Pons (tissue), 1 donor: ENCODE measurements around the gene TRPM2.

ENCODE experiments used
- DNase-seq: peaks from one replicate; pipeline ENCODE4 v3.0.0-alpha.2; 2016; ENCODE audit warnings: low spot score

The TRPM2 gene

DNA sequence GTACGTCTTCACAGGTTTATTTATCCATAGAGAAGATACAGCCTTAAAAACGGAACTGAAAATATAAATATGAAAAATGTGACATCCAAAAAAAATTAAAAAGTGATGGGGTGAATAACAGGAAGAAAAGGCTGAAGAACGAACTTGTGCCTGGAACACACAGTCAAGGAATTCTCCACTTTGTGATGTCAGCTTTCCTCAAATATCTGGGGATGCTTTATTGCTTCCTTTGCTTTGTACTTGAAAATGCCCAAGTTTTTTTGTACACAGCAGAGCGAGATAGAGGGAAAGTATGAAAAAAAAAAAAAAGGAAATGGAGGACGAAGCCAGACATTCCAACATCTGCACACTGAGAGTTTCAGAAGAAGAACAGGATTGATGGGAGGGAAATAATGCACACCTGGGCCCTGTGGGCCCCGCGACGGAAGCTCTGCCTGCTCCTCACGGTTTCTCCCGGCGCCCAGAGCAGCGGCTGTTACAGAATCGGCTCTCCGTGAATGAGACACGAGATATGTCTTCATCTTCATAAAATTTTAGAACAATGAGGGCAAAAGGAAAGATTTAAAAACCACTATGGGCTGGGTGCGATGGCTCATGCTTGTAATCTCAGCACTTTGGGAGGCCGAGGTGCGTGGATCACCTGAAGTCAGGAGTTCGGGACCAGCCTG lies 91.9 kb downstream of the TRPM2 start:
- no peak for DNase-seq

DNA sequence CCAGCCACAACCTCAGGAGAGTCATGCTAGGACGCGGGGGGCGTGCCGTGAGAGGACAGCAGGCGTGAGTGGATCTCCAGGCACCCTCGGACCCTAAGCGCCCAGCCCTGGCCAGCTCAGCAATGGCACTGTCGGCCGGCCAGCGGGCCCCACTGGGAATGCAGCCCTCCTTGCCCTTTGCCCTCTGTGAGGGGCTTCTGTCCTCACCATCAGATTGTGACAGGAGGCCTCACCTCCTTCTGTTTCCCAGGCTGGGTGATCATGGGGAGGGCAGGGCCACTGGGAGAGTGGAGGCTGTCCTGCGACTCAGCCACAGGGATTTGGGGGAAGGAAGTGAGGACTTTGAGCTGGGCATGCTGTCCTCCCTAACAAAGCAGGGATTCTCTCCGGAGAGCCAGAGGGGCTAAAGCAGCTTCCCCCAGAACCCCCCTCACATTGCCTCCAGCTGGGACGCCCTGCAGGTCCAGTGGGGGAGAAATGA lies 95.3 kb downstream of the TRPM2 start:
- DNase-seq, result no peak

DNA sequence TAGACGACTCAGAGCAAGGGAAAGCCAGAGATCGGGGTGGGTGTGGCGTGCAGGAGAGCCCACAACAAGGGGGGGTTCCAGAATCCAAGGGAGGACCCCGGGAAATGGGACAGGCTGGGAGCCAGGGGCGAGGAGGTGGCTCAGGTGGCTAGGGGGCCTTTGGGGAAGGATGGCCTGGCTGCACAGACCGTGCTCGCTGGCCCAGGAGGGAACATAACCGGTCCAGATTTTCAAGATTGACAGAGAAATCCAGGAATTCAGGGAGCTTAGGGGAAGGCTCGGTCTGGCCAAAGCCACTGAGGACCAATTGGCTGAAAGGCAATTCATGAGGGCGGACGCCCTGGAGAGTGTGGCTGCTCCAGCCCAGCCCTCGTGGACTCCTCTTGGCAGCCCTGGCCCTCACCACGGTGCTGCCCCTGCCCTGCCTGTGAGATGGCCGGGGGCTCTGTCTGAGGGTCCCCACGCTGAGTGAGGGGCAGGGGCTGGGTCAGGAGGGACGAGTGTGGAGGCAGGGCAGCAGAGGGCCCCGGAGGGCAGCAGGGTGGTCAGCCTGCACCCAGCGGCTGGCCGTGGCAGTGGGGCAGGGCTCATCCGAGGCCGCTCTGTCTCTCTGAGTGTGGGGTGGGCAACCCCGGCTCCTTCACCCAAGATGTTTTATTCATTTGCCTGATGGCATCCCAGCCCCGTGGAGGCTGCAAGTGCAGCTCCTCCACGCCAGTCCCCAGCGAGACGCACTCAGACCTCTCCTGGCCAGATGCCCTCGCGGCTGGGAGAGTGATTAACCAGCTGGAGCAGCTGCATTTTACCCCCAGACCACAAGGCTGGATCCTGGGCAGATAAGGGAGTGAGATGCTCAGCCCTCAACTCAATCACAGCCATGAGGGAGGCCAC lies 96.3 kb downstream of the TRPM2 start:
- DNase-seq, result no peak

DNA sequence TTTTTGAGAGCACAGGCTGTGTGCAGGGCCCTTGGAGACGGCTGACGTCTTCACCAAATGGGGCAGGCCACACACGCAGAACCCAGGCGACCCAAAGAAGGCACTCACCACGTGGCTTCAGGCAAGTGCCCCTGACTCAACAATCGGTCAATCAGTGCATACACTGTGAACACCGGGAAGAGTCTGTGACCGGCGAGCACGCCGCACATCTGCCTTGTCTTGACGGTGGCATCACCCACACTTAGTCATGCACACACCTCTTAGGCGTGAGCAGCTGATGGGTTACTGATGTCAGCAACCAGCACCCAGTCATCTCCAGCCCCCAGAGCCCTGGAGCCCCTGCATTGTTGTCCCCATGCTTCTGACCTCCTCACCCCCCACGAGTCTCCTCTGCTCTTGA lies 97.0 kb downstream of the TRPM2 start:
- no peak for DNase-seq

DNA sequence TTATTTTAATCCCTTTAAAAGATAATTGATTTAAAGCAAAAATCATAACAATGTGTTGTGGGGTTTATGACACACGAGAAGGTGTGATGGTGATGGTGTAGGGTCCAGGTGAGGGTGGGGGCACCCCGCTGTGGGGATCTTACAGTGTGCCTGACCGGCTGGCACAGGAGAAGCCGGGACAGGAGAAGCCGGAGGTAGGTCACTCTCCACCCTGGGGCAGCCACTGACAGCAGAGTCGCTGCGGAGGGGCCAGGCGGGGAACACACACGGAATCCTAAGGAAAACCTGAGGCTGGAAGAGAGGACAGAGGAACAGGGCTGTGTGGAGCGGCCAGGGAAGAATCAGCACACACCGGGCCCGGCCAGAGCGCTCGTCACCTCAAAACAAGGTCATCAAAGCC lies 97.6 kb downstream of the TRPM2 start:
- no peak for DNase-seq

DNA sequence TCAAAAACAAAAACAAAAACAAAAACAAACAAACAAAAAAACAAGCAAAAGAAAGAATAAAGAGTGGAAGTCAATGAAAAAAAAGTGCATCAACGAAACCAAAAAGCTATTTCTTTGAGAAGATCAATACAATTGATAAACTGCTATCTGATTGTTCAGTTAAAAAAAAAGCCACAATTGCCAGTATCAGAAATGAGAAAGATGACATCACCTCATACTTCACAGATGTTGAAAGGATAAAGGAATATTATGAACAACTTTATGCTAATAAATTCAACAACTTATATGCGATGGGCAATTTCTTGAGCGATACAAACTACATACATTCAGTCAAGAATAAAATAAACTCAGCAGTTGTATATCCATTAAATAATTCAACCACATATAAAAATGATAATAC lies 99.7 kb downstream of the TRPM2 start:
- DNase-seq, result no peak

DNA sequence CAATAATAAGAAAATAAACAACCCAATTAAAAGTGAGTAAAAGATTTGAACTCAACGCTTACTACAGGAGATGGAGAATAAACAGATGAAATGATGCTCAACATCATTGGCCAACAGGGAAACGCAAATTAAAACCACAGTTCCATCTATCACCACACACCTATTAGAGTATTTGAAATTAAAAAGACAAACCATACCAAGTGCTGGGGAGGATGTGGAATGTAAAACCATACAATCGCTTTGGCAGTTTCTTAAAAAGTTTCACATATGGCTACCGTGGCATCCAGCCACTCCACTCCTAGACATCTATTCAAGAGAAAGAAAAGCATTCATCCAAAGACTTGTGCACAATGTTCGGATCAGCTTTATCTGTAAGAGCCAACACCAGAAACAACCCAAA lies 100.6 kb downstream of the TRPM2 start:
- no peak for DNase-seq

DNA sequence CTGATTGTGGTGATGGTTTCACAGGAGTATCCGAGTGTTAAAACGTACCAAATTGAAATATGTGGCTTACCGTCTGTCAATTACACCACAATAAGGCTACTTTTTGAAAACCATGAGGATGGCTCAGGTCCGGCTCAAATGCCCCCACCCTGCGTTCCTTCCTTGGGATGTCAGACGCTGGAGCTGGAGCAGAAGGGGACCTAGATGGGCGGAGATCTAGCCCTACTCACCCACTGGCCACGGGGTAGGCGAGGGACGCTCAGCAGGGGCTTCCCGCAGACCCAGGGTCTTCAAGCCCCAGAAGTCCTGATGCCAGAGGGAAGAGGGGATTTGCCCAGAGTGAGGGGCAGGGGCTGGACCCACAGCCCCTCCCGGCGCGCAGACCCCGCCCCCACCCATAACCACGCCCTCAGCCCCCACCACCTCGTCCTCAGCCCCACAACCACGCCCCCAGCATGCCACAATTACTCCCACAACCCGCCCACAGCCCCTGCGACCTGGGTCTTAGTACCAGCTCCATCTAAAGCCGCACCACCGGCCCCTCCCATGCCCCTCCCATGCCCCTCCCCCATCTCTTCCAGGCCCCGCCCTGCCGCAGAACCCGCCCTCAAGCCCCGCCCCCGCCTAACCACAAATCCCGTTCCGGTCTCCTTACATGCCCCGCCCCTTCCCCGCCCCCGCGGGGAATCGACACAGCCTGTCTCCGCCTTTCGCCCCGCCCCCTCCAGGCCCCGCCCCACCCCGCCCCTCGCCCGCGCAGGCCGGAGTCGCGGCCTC lies 101.5 kb downstream of the TRPM2 start, which contains the start of gene LRRC3:
Gene LRRC3, plus strand, starts transcription at position 764 of the 777 bp plus-strand sequence. CDS start 1,135 bp downstream, outside the sequence.
- no peak for DNase-seq

DNA sequence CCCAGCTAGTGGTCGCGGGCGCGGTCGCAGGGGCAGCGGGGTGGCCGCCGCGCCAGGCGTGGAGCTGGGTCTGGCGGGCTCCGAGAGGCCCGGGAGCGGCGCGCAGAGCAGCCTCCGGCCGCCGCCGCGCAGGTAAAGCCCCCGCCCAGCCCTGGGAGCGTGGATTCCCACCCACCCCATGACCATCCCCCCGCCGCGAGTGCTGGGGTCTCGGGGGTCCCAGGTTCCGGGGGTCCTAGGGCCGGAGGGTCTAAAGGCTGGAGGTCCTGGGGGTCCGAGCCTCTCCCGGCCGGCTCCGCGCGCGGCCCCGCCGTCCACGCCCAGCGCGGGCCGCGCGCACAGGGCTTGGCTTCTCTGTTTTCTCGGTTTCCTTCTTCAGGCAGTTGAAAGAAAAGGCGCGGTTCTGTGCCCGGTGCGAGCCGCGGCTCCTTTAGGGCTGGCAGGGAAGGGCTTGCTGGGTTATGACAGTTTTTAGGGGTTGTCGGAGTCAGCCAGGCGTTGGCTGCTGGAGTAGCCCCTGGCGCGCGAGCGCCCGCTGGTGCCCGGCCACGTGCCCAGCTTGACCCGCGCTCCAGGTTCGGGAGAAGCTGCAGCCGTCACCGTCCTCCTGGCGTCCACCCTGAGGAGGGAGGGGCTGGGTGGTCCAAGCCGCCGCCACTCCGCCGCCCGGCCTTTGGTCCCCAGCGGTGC lies 102.2 kb downstream of the TRPM2 start:
- DNase-seq, result no peak

DNA sequence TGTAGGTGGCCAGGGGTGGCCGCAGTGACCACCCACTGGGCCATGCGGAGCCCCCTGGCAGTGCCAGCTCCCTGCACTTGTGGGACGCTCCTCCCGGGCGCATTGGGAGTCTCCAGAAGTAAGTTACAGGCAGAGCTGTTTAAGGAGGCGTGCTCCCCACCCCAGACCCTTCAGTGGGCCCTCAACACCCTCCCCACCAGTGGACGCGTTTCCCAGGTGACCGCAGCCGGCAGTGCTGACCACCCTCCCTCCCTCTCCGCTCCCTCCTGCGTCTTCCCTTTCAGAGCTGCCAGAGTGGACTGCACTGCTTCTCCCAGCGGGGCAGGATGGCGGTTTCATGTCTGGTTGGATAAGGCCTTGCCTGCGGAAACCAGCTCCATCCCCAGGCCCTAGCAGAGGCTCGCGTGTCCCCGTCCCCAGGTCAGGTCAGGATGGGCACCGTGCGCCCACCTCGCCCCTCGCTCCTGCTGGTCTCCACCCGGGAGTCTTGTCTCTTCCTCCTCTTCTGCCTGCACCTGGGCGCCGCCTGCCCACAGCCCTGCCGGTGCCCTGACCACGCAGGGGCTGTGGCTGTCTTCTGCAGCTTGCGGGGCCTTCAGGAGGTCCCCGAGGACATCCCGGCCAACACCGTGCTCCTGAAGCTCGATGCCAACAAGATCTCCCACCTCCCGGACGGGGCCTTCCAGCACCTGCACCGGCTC lies 102.9 kb downstream of the TRPM2 start:
- DNase-seq, result no peak

DNA sequence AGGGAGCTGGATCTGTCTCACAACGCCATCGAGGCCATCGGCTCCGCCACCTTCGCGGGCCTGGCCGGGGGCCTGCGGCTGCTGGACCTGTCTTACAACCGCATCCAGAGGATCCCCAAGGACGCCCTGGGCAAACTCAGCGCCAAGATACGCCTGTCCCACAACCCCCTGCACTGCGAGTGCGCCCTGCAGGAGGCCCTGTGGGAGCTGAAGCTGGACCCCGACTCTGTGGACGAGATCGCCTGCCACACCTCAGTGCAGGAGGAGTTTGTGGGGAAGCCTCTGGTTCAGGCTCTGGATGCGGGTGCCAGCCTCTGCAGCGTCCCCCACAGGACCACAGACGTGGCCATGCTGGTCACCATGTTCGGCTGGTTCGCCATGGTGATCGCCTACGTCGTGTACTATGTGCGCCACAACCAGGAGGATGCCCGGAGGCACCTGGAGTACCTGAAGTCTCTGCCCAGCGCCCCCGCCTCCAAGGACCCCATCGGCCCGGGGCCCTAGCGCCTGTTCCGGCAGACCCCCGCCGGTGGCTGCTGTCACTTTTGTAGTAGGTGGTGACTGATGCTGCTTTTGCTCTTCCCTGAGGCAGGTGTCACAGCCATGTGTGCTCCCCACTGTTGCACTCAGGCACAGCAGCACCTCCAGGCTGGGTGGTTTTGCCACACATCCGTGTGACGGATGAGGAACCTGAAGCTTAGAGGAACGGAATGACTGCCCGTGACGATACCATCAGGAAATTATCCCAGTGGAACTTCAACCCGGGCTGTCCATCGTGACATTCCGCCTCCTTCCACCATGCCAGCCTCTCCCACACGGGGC lies 103.7 kb downstream of the TRPM2 start:
- no peak for DNase-seq

DNA sequence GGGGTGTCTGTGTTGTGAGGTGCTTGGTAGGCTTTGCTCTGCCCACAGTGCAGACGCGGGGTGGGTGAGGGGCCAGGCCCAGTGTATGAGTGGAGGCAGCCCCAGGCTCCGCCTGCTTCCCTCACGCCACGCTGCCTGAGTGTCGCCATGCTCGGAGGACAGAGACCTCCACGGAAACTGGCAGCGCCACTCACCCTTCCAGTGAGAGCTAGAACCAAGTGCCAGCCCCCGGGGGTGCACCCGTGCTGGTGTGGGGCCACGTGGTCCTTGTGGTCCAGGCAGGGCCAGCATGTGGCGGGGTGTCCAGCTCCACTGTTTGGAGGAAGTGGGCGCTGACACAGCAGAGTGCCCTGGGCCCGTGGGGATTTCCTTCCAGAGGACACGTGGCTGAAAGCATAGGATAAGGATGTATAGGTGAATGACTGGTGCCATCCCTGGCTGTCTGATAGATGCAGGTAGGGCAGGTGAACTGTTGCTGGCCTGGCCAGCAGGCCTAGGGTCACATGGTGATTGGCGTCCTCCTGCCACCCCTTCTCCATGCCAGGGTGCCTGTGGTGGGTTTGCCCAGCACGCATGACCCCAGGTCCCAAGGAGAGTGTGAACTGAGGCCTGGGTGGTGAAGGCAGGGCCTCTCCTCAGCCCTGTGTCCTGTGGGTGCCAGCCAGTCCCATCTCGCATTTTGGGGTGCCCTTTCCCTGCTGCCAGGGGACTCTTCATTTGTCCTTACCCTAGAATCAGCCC lies 105.7 kb downstream of the TRPM2 start:
- DNase-seq, result no peak

DNA sequence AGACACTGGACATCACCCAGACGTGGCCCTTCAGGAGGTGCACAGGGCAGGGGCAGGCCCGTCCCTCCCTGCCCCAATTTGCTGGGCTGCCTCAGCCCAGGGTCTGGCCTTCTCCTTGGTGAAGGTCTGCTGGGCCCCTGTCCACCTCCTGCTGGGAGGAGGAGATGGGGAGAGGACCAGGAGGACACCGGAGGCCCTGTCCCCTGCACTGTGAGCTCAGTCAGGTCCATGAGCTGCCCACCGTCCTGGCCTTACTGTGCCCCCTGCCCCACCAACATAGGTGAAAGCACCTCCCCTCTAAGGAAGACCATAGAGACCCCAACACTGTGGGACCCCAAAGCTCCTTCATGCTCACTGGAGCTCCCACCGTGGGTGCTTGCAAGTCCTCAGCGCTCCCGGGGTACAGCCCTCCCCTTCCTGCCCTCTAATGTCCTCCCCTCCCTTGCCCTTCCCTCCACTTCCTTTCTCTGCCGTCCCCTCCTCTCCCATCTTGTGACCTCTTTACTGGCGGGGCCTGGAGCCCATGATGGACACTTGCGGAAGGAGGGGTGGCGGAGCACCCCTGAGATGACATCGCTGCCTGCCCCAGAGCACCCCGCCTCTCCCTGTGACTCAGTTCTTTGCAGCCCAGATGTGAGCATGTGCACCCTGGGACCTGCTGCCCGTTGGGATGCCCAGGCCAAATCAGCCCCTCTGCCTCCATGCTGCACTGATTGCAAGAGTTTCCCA lies 106.5 kb downstream of the TRPM2 start:
- DNase-seq, result no peak

DNA sequence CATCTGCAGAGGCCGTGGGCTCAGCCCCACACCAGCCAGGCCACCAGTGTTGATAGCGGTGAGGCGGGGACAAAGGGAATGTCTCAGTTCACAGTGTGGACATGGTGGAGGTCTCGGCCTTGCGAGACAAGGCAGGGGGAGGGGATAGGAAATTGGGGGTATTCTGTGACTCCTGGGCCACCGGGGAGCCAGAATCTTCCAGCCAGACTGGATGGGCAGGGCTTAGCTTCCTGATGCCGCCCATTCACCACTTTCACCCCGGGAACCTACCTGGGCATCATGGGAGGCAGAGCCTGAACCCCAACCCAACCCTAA lies 107.0 kb downstream of the TRPM2 start:
- no peak for DNase-seq

DNA sequence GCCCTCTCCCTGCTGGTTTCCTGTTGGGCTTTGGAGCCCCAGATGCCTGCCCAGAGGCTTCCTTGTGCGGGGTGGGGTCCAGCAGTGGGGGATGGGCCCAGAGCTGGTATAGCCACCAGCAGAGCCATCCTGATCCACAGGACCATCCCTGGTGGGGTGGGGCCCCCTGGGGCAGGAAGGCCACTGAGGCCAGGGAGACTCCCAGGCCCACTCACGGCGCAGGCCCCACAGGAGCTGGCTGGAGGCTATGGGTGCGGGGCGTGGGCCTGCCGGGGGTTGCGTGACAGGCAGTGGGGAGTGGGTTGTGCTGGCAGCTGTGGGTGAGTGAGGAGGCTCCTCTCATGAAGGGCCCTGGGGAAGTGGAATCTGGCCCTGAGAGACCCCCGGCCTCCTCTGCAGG lies 107.6 kb downstream of the TRPM2 start:
- DNase-seq, result no peak

DNA sequence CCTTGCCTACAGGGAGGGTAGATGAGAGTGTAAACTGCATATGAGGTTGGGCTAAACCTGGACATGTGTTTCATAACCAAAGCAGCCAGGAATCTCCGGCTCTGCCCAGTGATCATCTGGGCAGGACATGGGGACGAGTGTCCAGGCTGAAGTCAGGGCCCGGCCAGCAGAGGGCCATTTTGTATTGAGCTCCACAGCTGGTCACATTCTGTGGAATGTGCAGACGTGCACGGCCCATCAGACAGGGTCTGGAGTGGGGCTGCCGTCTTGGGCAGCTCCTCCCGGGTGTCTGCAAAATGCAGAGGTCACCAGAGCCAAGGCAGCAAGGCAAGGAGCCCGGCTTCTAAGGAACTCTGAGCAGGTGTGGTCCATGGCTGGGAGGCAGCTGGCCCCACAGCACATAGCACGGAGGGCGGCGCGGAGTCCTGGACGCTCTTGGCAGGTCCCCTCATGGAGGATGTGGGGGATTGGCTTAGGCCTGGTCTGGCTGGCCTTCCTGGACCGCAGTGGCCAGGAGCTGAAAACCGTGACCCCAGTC lies 108.1 kb downstream of the TRPM2 start:
- no peak for DNase-seq

DNA sequence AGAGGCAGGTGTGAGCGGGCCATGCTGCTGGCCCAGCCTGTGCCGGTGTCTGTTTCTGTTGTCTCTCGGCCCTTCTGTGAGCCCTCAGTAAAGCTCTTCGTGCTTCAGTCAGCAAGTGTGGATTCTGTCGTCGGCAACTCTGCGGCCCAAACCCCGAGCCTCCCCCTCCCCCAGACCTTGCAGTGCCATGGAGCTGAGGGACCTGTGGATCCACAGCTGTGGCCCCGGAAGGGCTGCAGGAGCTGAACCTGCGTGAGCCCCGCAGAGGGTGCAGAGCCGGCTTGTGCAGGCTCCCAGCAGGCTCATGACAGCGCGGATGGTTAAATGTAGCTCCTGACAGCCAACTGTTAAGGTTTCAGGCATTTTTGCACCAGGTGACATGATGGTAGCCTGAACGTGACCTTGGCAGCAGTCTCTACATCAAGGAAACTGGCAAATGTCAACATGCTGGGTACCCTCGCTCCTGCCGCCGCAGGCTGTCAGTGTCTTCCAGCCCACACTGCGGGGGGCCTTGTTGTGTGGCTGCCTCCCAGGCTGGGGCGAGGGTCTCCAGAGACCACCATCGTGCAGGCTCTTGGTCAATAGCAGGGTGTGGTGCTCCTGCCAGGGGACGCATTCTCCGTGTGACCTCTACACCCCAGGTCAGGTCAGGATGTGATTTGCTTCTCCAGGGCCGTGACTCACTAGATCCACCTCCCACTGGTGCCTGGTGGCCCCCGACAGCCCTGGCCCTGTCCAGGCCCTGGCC lies 108.8 kb downstream of the TRPM2 start:
- DNase-seq, result no peak

DNA sequence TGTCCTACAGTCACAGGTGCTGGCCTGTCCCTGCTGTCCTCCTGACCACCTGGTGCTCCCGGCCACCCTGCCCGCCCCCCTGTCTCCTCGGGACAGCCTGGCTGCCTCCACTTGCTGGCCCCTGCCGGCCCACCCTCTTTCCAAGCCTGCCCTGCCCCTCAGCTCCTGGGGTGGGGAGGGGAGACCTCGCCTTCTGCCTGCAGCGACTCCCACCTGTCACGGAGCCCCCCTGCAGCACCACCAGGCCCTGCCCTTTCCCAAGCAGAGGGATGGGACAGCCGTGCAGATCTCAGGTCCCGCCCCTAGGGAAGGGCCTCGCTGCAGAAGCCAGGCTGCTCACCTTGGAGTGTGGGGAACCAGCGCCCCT lies 109.4 kb downstream of the TRPM2 start:
- DNase-seq, result no peak
